Activated CD4-positive, alpha-beta T cell treated with anti-CD3 and anti-CD28 coated beads, Interleukin-2, amount 10 ng/mL, durations not matched to agents 24 days and 14 days (primary cell): ENCODE results near the gene CBFB. TPM values are rescaled to one million over a fixed set of nuclear protein-coding genes. Genes with fewer than 3 reads are reported as not detected.

Source experiments
- DNase-seq: peaks from one replicate; pipeline ENCODE4 v3.0.0; 2022
- H3K27ac Mint-ChIP-seq: one replicate; pipeline ENCODE4 v1.8.0; 2022; ENCODE audit warnings: mild to moderate bottlenecking, mixed read lengths
- H3K27me3 Mint-ChIP-seq: one replicate; pipeline ENCODE4 v1.8.0; 2022; ENCODE audit warnings: mixed read lengths
- H3K36me3 Mint-ChIP-seq: one replicate; pipeline ENCODE4 v1.8.0; 2022; ENCODE audit warnings: low read depth, mild to moderate bottlenecking, mixed read lengths
- H3K4me1 Mint-ChIP-seq: one replicate; pipeline ENCODE4 v1.8.0; 2021; ENCODE audit warnings: mixed read lengths
- H3K4me3 Mint-ChIP-seq: one replicate; pipeline ENCODE4 v1.8.0; 2022; ENCODE audit warnings: mild to moderate bottlenecking, moderate library complexity, mixed read lengths
- H3K9me3 Mint-ChIP-seq: one replicate; pipeline ENCODE4 v1.8.0; 2021; ENCODE audit warnings: mixed read lengths
- intact Hi-C: fragments of 100-400 bp; cut with micrococcal nuclease; formaldehyde crosslinking; loops from one replicate; pipeline ENCODE4 v1.15.1; 2023
- total RNA-seq: library from RNA; stranded (reverse); gene quantifications from 2 replicates; pipeline ENCODE4 v1.2.3, GENCODE V29; 2022

The CBFB gene
- total RNA-seq, 1 donor from 2014 or later, result 163 TPM

DNA sequence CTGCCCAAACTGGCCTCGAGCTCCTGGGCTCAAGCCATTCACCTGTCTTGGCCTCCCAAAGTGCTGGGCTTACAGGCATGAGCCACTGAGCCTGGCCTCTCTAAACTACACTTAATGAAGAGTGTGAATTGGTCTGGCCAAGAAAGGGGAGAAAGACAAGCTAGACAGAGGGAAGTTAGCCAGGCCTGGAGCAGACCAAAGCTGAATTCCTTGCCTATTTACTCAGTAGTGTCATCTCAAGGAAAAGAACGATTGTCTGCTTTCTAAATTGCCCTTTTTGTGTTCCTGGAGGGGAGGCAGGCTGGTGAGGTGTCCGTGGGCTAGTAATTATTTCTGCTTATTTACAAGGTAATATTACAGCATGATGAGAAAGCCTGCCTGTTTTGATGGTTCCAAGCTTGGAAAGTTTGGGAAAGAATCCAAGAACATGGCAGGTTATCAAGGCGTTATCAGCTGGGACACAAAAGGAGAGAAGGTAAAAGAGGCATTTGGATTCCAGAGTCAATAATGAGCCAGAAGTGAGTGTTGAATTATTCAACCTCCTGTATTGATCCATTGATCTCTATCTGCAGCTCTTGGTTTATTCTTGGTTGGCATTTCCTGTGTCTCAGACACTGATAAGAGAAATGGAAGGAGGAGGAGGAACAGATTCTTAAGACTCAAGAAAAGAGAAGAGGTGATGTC is 6.3 kb upstream of the CBFB start:
- H3K27ac Mint-ChIP-seq, result no peak overlapping the region
- DNase-seq, result no peak
- no peaks in the 10 kb centered on the region for H3K9me3 Mint-ChIP-seq
- no peaks in the 10 kb centered on the region for H3K36me3 Mint-ChIP-seq
- intact Hi-C loops, result no loop called here
- H3K4me3 Mint-ChIP-seq, result no peak overlapping the region
- peaks cover 32% of the 10 kb centered on the region for H3K4me1 Mint-ChIP-seq
- H3K27me3 Mint-ChIP-seq, result no peaks in the 10 kb centered on the region

DNA sequence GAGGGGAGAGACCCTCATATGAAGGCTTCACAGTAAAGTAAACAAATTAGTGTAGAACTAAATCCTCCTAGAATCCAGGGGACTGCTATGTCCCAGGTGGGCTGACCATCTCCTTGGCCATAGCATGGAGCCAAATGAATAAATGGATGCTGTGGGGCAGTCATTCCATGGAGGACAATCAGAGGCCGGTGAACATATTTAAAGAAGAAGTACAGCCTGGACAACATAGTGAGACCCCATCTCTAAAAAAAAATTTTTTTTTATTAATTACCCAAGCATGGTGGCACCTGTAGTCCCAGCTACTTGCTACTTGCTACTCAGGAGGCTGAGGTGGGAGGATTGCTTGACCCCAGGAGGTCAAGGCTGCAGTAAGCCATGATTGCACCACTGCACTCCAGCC is 5.3 kb upstream of the CBFB start:
- Mint-ChIP-seq H3K4me3 (no peak overlapping the region), H3K36me3 (no peaks in the 10 kb centered on the region), H3K27ac (no peak overlapping the region), H3K4me1 (peaks cover 31% of the 10 kb centered on the region), H3K27me3 (no peaks in the 10 kb centered on the region), H3K9me3 (no peaks in the 10 kb centered on the region)
- intact Hi-C loops, result no loop called here
- no peak for DNase-seq

DNA sequence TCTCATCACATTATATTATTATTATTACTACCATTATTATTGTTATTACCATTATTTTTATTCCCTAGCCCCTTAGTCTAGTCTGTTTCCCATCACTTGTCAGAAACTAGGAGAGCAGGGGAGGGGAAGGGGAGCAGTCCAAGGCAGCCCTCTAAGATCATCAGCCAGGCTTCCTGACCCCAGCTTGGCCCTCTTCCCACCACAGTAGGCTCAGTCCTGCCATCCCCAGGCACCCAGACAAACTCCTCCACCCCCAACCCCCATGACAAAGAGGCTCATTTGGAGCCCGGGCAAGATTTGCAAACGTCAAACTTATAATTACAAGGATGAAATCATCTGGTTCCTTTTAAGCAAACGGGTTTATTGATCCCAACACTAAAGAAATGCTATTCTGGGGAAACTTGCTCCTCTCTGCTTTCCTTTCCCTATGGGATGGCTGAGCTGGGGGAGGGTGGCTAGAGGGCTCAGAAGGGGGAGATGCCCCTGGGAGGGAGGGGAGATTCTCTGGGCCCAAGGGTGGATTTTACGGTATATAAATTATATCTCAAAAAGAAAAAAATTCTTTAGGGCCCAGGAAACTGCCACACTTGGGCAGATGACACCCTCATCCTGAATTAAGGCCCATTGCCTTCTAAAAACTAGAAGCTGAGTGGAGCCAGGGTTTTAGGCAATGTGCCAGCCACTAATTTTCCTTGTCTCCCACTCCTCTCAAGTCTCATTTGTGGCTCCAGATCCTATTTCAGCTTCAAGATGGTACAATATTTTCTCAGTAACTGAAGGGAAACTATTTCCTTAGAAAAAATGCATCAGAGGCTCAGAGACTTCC is 4.4 kb upstream of the CBFB start:
- Mint-ChIP-seq H3K27ac (peak overlapping the region; percentile 16), H3K36me3 (no peaks in the 10 kb centered on the region), H3K4me1 (peaks cover 31% of the 10 kb centered on the region), H3K9me3 (no peaks in the 10 kb centered on the region), H3K4me3 (peak overlapping the region; percentile 7), H3K27me3 (no peaks in the 10 kb centered on the region)
- DNase-seq, result no peak
- intact Hi-C loops, result no loop called here

DNA sequence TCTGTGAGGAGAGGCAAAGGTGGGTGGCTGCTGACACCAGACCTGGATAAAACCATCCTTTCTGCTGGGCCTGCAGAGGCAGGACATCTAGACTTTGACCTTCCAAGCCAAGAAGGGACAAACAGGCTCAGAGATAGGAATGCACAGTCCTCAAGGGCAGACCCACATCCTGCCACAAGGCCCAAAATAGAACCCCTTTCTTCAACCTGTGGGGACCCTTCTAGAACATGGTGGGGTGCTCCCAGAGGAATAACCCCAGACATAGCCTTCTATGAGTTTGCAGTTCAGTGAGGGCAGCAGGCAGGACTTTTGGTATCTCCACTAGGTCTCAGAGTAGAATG is 3.8 kb upstream of the CBFB start:
- peaks cover 35% of the 10 kb centered on the region for H3K4me1 Mint-ChIP-seq
- no peaks in the 10 kb centered on the region for H3K9me3 Mint-ChIP-seq
- H3K36me3 Mint-ChIP-seq, result peaks cover 4% of the 10 kb centered on the region
- no peak for DNase-seq
- intact Hi-C loops, result no loop called here
- H3K27ac Mint-ChIP-seq, result no peak overlapping the region
- no peaks in the 10 kb centered on the region for H3K27me3 Mint-ChIP-seq
- H3K4me3 Mint-ChIP-seq, result peak overlapping the region; percentile 7

- H3K27me3 Mint-ChIP-seq, result no peaks in the 10 kb centered on the region
- H3K4me3 Mint-ChIP-seq, result no peak overlapping the region
- intact Hi-C loops, result no loop called here
- H3K36me3 Mint-ChIP-seq, result peaks cover 16% of the 10 kb centered on the region
- peaks cover 41% of the 10 kb centered on the region for H3K4me1 Mint-ChIP-seq
- DNase-seq, result no peak
- H3K27ac Mint-ChIP-seq, result no peak overlapping the region
- no peaks in the 10 kb centered on the region for H3K9me3 Mint-ChIP-seq
Observed at GRCh38 chr16:67026570-67026969, 2.4 kb upstream of the CBFB start.

GRCh38 chr16:67027046-67027445 is 1.9 kb upstream of the CBFB start:
- H3K9me3 Mint-ChIP-seq, result no peaks in the 10 kb centered on the region
- no peak for DNase-seq
- H3K36me3 Mint-ChIP-seq, result peaks cover 21% of the 10 kb centered on the region
- H3K27me3 Mint-ChIP-seq, result no peaks in the 10 kb centered on the region
- H3K27ac Mint-ChIP-seq, result peak overlapping the region; percentile 54
- H3K4me3 Mint-ChIP-seq, result peak overlapping the region; percentile 62
- peaks cover 46% of the 10 kb centered on the region for H3K4me1 Mint-ChIP-seq
- intact Hi-C loops, result no loop called here

DNA sequence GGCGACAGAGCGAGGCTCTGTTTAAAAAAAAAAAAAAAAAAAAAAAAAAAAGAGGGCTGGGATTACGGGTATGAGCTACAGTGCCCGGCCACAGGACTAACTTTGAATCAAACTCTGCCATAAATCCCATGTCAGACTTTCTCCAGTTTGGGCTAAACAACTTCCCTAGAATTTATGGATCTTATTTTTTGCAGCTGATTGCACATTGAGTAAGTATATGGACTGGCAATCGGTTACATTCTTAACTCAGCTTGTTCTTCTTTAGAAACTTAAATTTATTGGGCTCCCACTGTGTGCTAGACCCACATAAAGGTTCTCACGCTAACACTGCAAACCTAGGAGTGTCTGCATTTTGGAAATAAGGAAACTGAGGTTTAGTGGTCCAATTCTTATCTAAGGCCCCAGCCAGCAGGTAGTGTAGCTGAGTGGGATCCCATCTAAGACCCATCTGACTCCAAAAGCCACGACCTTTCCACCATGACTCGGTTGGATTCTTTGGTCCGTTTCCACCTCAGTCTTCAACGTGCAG is 718 bp upstream of the CBFB start:
- peak overlapping the region; percentile 95 for H3K27ac Mint-ChIP-seq
- DNase-seq, result no peak
- no peaks in the 10 kb centered on the region for H3K27me3 Mint-ChIP-seq
- H3K4me1 Mint-ChIP-seq, result peaks cover 52% of the 10 kb centered on the region
- H3K4me3 Mint-ChIP-seq, result peak overlapping the region; percentile 96
- H3K9me3 Mint-ChIP-seq, result no peaks in the 10 kb centered on the region
- intact Hi-C loops, result loop anchor here (1.0 kb wide), 1 partner anchor 10 kb away; no protein-coding TSS in a partner anchor
- H3K36me3 Mint-ChIP-seq, result peaks cover 30% of the 10 kb centered on the region

- no peaks in the 10 kb centered on the region for H3K27me3 Mint-ChIP-seq
- intact Hi-C loops, result loop anchor here (1.0 to 5.0 kb wide), 3 partner anchors 27 to 78 kb away; partner anchors contain the start of gene PHAF1
- peak overlapping the region; percentile 95 for H3K27ac Mint-ChIP-seq
- H3K4me1 Mint-ChIP-seq, result peaks cover 51% of the 10 kb centered on the region
- H3K9me3 Mint-ChIP-seq, result no peaks in the 10 kb centered on the region
- peaks cover 38% of the 10 kb centered on the region for H3K36me3 Mint-ChIP-seq
- DNase-seq, result peak; percentile 91
- peak overlapping the region; percentile 96 for H3K4me3 Mint-ChIP-seq
Observed at GRCh38 chr16:67029254-67030096, 526 bp downstream of the CBFB start.

DNA sequence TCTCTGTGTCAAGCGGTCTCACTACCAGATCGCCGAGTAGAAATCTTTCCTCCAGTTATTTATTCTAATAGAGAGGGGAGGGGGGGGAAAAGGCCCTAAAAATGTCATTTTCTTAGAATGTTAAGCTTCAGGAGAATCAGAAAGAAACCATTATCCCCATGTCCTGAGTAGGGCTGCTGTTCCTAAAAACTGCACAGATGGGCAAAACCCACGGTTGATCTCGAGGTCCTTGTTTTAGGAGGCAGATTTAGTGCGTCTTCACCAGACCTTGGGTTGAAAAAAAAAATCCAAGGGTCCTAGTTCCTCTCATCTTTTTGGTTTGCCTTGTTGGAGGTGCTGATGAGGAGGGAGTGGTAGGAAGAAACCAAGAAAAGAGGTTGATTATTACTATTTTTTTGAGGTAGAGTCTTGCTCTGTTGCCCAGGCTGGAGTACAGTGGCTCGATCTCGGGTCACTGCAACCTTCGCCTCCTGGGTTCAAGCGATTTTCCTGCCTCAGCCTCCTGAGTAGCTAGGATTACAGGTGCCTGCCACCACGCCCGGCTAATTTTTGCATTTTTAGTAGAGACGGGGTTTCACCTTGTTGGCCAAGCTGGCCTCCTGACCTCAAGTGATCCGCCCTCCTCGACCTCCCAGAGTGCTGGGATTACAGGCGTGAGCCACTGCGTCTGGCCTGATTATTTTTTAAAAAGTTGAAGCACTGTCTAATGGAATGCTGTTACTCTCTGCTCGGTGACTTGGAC is 1.4 kb downstream of the CBFB start:
- peaks cover 47% of the 10 kb centered on the region for H3K36me3 Mint-ChIP-seq
- no peaks in the 10 kb centered on the region for H3K27me3 Mint-ChIP-seq
- peak overlapping the region; percentile 92 for H3K27ac Mint-ChIP-seq
- H3K4me1 Mint-ChIP-seq, result peaks cover 52% of the 10 kb centered on the region
- no peaks in the 10 kb centered on the region for H3K9me3 Mint-ChIP-seq
- peak overlapping the region; percentile 96 for H3K4me3 Mint-ChIP-seq
- no peak for DNase-seq
- intact Hi-C loops, result loop anchor here (1.0 to 5.0 kb wide), 2 partner anchors 26 to 77 kb away; partner anchors contain the start of gene PHAF1

- Mint-ChIP-seq H3K27ac (peak overlapping the region; percentile 42), H3K27me3 (no peaks in the 10 kb centered on the region), H3K9me3 (no peaks in the 10 kb centered on the region), H3K4me3 (peak overlapping the region; percentile 7), H3K36me3 (peaks cover 71% of the 10 kb centered on the region), H3K4me1 (peaks cover 57% of the 10 kb centered on the region)
- DNase-seq, result no peak
- intact Hi-C loops, result loop anchor here (5.0 kb wide), 1 partner anchor 73 kb away; the partner anchor contains the start of gene PHAF1
Observed at GRCh38 chr16:67034487-67034886, 5.5 kb downstream of the CBFB start.

- no peak overlapping the region for H3K4me3 Mint-ChIP-seq
- peaks cover 60% of the 10 kb centered on the region for H3K4me1 Mint-ChIP-seq
- no peak overlapping the region for H3K27ac Mint-ChIP-seq
- intact Hi-C loops, result no loop called here
- H3K9me3 Mint-ChIP-seq, result no peaks in the 10 kb centered on the region
- no peaks in the 10 kb centered on the region for H3K27me3 Mint-ChIP-seq
- DNase-seq, result no peak
- peaks cover 73% of the 10 kb centered on the region for H3K36me3 Mint-ChIP-seq
Observed at GRCh38 chr16:67035364-67035763, 6.4 kb downstream of the CBFB start.

GRCh38 chr16:67036323-67036741 is 7.4 kb downstream of the CBFB start:
- Mint-ChIP-seq H3K9me3 (no peaks in the 10 kb centered on the region), H3K27me3 (no peaks in the 10 kb centered on the region), H3K4me1 (peaks cover 63% of the 10 kb centered on the region), H3K27ac (no peak overlapping the region), H3K36me3 (peaks cover 75% of the 10 kb centered on the region), H3K4me3 (no peak overlapping the region)
- DNase-seq, result peak; percentile 29
- intact Hi-C loops, result no loop called here
